Measurements from ENCODE around the gene DOP1B. TPM values are rescaled to one million over a fixed set of nuclear protein-coding genes. Genes with fewer than 3 reads are reported as not detected.

The DOP1B gene
- total RNA-seq, 2 experiments from 2014 or later: 4.2 to 9.2 TPM

GRCh38 chr21:36200081-36200561 is 43.5 kb downstream of the DOP1B start:
- H3K36me3 ChIP-seq (ENCODE audit: insufficient read depth, low read length): no peaks in the 10 kb centered on the region
- no peaks in the 10 kb centered on the region for H3K9me2 ChIP-seq (ENCODE audit: insufficient read depth, low read length)
- ChIA-PET POLR2A (no interaction called here), CTCF (ENCODE audit: unreplicated experiment) (interaction anchor here (0.6 kb wide), 1 partner anchor 264 kb away, joined by 3 read pairs; no protein-coding TSS in a partner anchor)
- no peak overlapping the region for H3K4me2 ChIP-seq (ENCODE audit: low read length)
- no peak overlapping the region for H2AFZ ChIP-seq (ENCODE audit: low read length)
- H3K9me3 ChIP-seq (ENCODE audit: low read length): no peaks in the 10 kb centered on the region
- no TSS peak for BruUV-seq (replicated peaks)
- H3K79me2 ChIP-seq (ENCODE audit: insufficient read depth, low read depth, low read length): no peaks in the 10 kb centered on the region
- no peak overlapping the region for H3K27ac ChIP-seq (ENCODE audit: low read depth, low read length, poor library complexity, severe bottlenecking)
- intact Hi-C loops (cut with micrococcal nuclease; ENCODE audit: unreplicated experiment): no loop called here
- DNase-seq (ENCODE audit: low spot score): no peak
- H4K20me1 ChIP-seq (ENCODE audit: insufficient read depth, low read length): no peaks in the 10 kb centered on the region
- no peak for TF ChIP-seq CTCF (conservative IDR thresholded peaks at IDR 0.05; ENCODE audit: low read length)
- no peak for TF ChIP-seq EZH2phosphoT487 (IDR thresholded peaks at IDR 0.05; ENCODE audit: borderline replicate concordance, low read depth, low read length)
- H3K4me3 ChIP-seq (ENCODE audit: low read depth, low read length, poor library complexity, severe bottlenecking): no peak overlapping the region
- no peaks in the 10 kb centered on the region for H3K4me1 ChIP-seq (ENCODE audit: insufficient read depth, low read length, poor library complexity, severe bottlenecking)

DNA sequence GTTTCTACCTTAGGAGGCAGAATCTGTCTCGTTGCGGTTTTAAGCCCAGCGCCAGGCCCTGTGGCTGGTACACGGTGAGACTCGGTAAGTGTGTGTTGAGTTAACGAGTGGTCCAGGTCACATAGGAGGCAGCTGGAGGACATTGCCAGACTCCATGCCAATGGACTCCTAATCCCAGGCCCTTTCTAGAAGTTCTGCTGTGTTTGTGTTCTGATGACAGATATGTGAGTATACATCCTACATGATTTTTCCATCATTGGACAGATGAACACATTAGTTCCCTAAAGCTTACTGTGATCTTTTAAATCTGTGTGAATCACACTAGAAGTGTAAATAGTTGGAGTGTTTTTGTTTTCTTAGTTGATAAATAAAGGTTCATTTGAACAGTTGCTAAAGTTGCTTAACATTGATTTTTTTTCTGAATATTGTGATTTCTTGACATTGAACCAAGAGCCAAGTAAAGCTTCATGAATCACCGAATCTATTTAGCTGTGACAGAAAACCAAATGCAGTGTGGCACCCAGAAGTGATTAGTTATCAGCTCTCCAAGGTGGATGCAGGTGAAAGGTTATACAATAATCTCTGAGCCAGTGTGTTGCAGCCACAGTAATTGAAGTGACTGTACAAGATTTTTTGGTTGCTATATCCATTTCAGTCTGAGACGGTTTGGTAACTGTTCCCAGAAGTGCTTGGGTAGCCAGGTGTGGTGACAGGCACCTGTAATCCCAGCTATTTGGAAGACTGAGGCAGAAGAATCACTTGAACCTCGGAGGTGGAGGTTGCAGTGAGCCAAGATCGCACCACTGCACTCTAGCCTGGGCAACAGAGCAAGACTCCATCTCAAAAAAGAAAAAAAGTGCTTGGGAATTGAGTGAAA is 46.3 kb downstream of the DOP1B start:
- Histone ChIP-seq H4K20me1 (ENCODE audit: insufficient read depth, low read length) (no peaks in the 10 kb centered on the region), H3K9me2 (ENCODE audit: insufficient read depth, low read length) (no peaks in the 10 kb centered on the region), H3K4me3 (ENCODE audit: low read depth, low read length, poor library complexity, severe bottlenecking) (no peak overlapping the region), H3K4me2 (ENCODE audit: low read length) (no peak overlapping the region), H3K79me2 (ENCODE audit: insufficient read depth, low read depth, low read length) (no peaks in the 10 kb centered on the region), H3K4me1 (ENCODE audit: insufficient read depth, low read length, poor library complexity, severe bottlenecking) (no peaks in the 10 kb centered on the region), H3K36me3 (ENCODE audit: insufficient read depth, low read length) (no peaks in the 10 kb centered on the region), H3K27ac (ENCODE audit: low read depth, low read length, poor library complexity, severe bottlenecking) (no peak overlapping the region), H3K9me3 (ENCODE audit: low read length) (no peaks in the 10 kb centered on the region), H2AFZ (ENCODE audit: low read length) (no peak overlapping the region)
- ChIA-PET CTCF (ENCODE audit: unreplicated experiment) (no interaction called here), POLR2A (interaction anchor here (0.6 to 0.7 kb wide), 2 partner anchors 20 to 35 kb away, joined by 3 read pairs; no protein-coding TSS in a partner anchor)
- TF ChIP-seq EZH2phosphoT487 (IDR thresholded peaks at IDR 0.05; ENCODE audit: borderline replicate concordance, low read depth, low read length) (no peak), CTCF (conservative IDR thresholded peaks at IDR 0.05; ENCODE audit: low read length) (no peak)
- DNase-seq (ENCODE audit: low spot score): no peak
- intact Hi-C loops (cut with micrococcal nuclease; ENCODE audit: unreplicated experiment): no loop called here
- BruUV-seq (replicated peaks): no TSS peak

DNA sequence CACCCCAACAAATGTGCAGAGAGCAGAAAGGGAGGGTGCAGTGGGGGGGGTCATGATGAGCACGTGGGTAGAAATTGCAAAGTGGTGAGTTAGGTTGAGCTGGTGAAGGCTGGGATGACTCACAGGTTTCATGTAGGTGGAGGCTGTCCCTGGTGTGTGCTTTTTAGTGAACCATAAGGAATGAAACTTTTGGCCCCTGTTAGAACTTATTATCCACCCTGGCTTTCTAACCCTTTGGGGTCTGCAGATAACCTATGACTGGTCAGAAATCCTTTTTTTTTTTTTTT is 46.9 kb downstream of the DOP1B start:
- no peaks in the 10 kb centered on the region for H4K20me1 ChIP-seq (ENCODE audit: insufficient read depth, low read length)
- no peaks in the 10 kb centered on the region for H3K4me1 ChIP-seq (ENCODE audit: insufficient read depth, low read length, poor library complexity, severe bottlenecking)
- no peak overlapping the region for H3K4me2 ChIP-seq (ENCODE audit: low read length)
- intact Hi-C loops (cut with micrococcal nuclease; ENCODE audit: unreplicated experiment): no loop called here
- TF ChIP-seq EZH2phosphoT487 (IDR thresholded peaks at IDR 0.05; ENCODE audit: borderline replicate concordance, low read depth, low read length) (no peak), CTCF (conservative IDR thresholded peaks at IDR 0.05; ENCODE audit: low read length) (no peak)
- no peaks in the 10 kb centered on the region for H3K9me3 ChIP-seq (ENCODE audit: low read length)
- no peak for DNase-seq (ENCODE audit: low spot score)
- H3K36me3 ChIP-seq (ENCODE audit: insufficient read depth, low read length): no peaks in the 10 kb centered on the region
- no peak overlapping the region for H3K4me3 ChIP-seq (ENCODE audit: low read depth, low read length, poor library complexity, severe bottlenecking)
- no peak overlapping the region for H3K27ac ChIP-seq (ENCODE audit: low read depth, low read length, poor library complexity, severe bottlenecking)
- POLR2A ChIA-PET: interaction anchor here (0.7 kb wide), 1 partner anchor 20 kb away, joined by 3 read pairs; no protein-coding TSS in a partner anchor
- H2AFZ ChIP-seq (ENCODE audit: low read length): no peak overlapping the region
- no TSS peak for BruUV-seq (replicated peaks)
- no peaks in the 10 kb centered on the region for H3K9me2 ChIP-seq (ENCODE audit: insufficient read depth, low read length)
- CTCF ChIA-PET (ENCODE audit: unreplicated experiment): interaction anchor here (0.6 kb wide), 1 partner anchor 14 kb away, joined by 4 read pairs; no protein-coding TSS in a partner anchor
- H3K79me2 ChIP-seq (ENCODE audit: insufficient read depth, low read depth, low read length): no peaks in the 10 kb centered on the region

All from OCI-LY7 (cell line).